Measurements from ENCODE around the gene CTIF. TPM values are rescaled to one million over a fixed set of nuclear protein-coding genes. Genes with fewer than 3 reads are reported as not detected.

Gene CTIF
- polyA plus RNA-seq, 1 donor from 2014 or later = 50.2 TPM

DNA sequence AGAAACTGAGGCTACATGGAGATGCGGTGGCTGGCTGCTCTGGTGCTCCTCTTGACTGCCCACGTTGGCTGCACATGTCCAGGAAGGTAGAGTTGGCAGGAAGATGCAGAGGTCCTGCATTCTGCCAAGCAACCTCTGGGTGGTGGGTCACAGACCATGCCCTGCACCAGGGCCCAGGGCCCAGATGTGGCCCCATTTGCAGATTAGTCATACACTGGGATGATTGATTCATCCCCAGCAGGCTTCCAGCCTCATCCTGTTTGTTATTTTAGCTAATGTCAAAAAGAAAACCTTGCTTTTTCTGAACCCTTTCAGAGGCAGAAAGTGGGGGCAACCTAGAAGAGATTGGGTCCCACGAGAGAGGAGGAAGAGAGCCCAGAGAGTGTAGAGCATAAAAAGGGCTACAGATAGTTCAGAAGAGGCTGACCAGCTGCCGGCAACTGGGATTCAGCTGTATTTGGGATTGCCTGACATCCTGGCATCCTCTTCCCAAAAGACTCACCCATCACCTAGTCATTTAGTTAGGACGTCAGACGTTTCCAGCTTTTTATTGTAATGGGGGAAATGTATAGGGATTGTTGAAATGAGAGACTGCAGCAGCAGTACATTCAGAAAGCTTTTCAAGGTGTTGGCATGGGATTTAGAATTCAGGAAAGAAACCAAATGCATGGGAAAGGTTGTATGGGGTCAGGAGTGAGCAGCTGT, 101.9 kb downstream of the CTIF start:
- Histone ChIP-seq H3K79me2 (replicated peaks; ENCODE audit: insufficient read depth, low read length) (no peaks in the 10 kb centered on the region), H3K36me3 (ENCODE audit: insufficient read depth, low read length) (no peaks in the 10 kb centered on the region), H3K4me3 (ENCODE audit: low read length) (no peak overlapping the region), H3K9me3 (ENCODE audit: low read length) (no peaks in the 10 kb centered on the region), H3K4me2 (ENCODE audit: low read length) (no peak overlapping the region), H3K9ac (ENCODE audit: low read length) (no peak overlapping the region), H3K9me2 (ENCODE audit: insufficient read depth, low read length) (no peaks in the 10 kb centered on the region), H3F3A (ENCODE audit: insufficient read depth, low read length, poor library complexity, severe bottlenecking) (no peaks in the 10 kb centered on the region), H2AFZ (ENCODE audit: low read depth, low read length) (no peak overlapping the region), H4K20me1 (ENCODE audit: insufficient read depth) (no peaks in the 10 kb centered on the region), H3K27me3 (ENCODE audit: insufficient read depth, low read depth, low read length) (no peaks in the 10 kb centered on the region), H3K27ac (ENCODE audit: low read length) (no peak overlapping the region)
- TF ChIP-seq MXI1 (conservative IDR thresholded peaks at IDR 0.05; ENCODE audit: poor library complexity, severe bottlenecking) (no peak), EZH2 (IDR thresholded peaks at IDR 0.05; ENCODE audit: borderline replicate concordance, insufficient read depth, low read length, poor library complexity, severe bottlenecking) (no peak), SMC3 (conservative IDR thresholded peaks at IDR 0.05; ENCODE audit: poor library complexity) (no peak), REST (IDR thresholded peaks at IDR 0.05; ENCODE audit: borderline replicate concordance) (no peak), EP300 (conservative IDR thresholded peaks at IDR 0.05; ENCODE audit: poor library complexity, severe bottlenecking) (no peak), TAF1 (IDR thresholded peaks at IDR 0.05; ENCODE audit: low read depth) (no peak)
- TF ChIP-seq, protein P1, sequence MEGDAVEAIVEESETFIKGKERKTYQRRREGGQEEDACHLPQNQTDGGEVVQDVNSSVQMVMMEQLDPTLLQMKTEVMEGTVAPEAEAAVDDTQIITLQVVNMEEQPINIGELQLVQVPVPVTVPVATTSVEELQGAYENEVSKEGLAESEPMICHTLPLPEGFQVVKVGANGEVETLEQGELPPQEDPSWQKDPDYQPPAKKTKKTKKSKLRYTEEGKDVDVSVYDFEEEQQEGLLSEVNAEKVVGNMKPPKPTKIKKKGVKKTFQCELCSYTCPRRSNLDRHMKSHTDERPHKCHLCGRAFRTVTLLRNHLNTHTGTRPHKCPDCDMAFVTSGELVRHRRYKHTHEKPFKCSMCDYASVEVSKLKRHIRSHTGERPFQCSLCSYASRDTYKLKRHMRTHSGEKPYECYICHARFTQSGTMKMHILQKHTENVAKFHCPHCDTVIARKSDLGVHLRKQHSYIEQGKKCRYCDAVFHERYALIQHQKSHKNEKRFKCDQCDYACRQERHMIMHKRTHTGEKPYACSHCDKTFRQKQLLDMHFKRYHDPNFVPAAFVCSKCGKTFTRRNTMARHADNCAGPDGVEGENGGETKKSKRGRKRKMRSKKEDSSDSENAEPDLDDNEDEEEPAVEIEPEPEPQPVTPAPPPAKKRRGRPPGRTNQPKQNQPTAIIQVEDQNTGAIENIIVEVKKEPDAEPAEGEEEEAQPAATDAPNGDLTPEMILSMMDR (IDR thresholded peaks at IDR 0.05; ENCODE audit: poor library complexity, severe bottlenecking) = no peak

- Histone ChIP-seq H3K4me2 (ENCODE audit: low read length) (no peak overlapping the region), H3F3A (ENCODE audit: insufficient read depth, low read length, poor library complexity, severe bottlenecking) (no peaks in the 10 kb centered on the region), H3K9me2 (ENCODE audit: insufficient read depth, low read length) (no peaks in the 10 kb centered on the region), H3K36me3 (ENCODE audit: insufficient read depth, low read length) (no peaks in the 10 kb centered on the region), H3K79me2 (replicated peaks; ENCODE audit: insufficient read depth, low read length) (no peaks in the 10 kb centered on the region), H3K27ac (ENCODE audit: low read length) (no peak overlapping the region), H2AFZ (ENCODE audit: low read depth, low read length) (no peak overlapping the region), H3K9ac (ENCODE audit: low read length) (no peak overlapping the region), H3K27me3 (ENCODE audit: insufficient read depth, low read depth, low read length) (no peaks in the 10 kb centered on the region), H3K9me3 (ENCODE audit: low read length) (no peaks in the 10 kb centered on the region), H4K20me1 (ENCODE audit: insufficient read depth) (no peaks in the 10 kb centered on the region), H3K4me3 (ENCODE audit: low read length) (no peak overlapping the region)
- TF ChIP-seq EZH2 (IDR thresholded peaks at IDR 0.05; ENCODE audit: borderline replicate concordance, insufficient read depth, low read length, poor library complexity, severe bottlenecking) = no peak
Measured at GRCh38 chr18:48641981-48642380, 103.2 kb downstream of the CTIF start.

- Histone ChIP-seq H3K4me3 (ENCODE audit: low read length) (no peak overlapping the region), H3K9me3 (ENCODE audit: low read length) (no peaks in the 10 kb centered on the region), H3K79me2 (replicated peaks; ENCODE audit: insufficient read depth, low read length) (no peaks in the 10 kb centered on the region), H3K36me3 (ENCODE audit: insufficient read depth, low read length) (no peaks in the 10 kb centered on the region), H3F3A (ENCODE audit: insufficient read depth, low read length, poor library complexity, severe bottlenecking) (no peaks in the 10 kb centered on the region), H4K20me1 (ENCODE audit: insufficient read depth) (no peaks in the 10 kb centered on the region), H3K27ac (ENCODE audit: low read length) (no peak overlapping the region), H3K9ac (ENCODE audit: low read length) (no peak overlapping the region), H3K4me2 (ENCODE audit: low read length) (no peak overlapping the region), H3K27me3 (ENCODE audit: insufficient read depth, low read depth, low read length) (no peaks in the 10 kb centered on the region), H2AFZ (ENCODE audit: low read depth, low read length) (no peak overlapping the region), H3K9me2 (ENCODE audit: insufficient read depth, low read length) (no peaks in the 10 kb centered on the region)
- TF ChIP-seq MXI1 (conservative IDR thresholded peaks at IDR 0.05; ENCODE audit: poor library complexity, severe bottlenecking) (no peak), EP300 (conservative IDR thresholded peaks at IDR 0.05; ENCODE audit: poor library complexity, severe bottlenecking) (no peak), SMC3 (conservative IDR thresholded peaks at IDR 0.05; ENCODE audit: poor library complexity) (no peak), RAD21 (conservative IDR thresholded peaks at IDR 0.05) (no peak), POLR2AphosphoS5 (IDR thresholded peaks at IDR 0.05) (no peak), EZH2 (IDR thresholded peaks at IDR 0.05; ENCODE audit: borderline replicate concordance, insufficient read depth, low read length, poor library complexity, severe bottlenecking) (no peak)
- TF ChIP-seq, protein P1 (IDR thresholded peaks at IDR 0.05; ENCODE audit: poor library complexity, severe bottlenecking) = no peak
Measured at GRCh38 chr18:48642503-48642902, 103.7 kb downstream of the CTIF start.

All from neural cell (in vitro differentiated cells).